Stimulated activated CD8-positive, alpha-beta memory T cell treated with anti-CD3 and anti-CD28 coated beads, Interleukin-7, amount 100 ng/mL, for 4 hours (primary cell): ENCODE measurements around the gene CIB4.

Experiments used
- DNase-seq, 2 donors: peaks; one replicate each; pipeline ENCODE4 v3.0.0-alpha.2; 2020; ENCODE audit warnings: low read depth in 2 of 2

The CIB4 gene

DNA sequence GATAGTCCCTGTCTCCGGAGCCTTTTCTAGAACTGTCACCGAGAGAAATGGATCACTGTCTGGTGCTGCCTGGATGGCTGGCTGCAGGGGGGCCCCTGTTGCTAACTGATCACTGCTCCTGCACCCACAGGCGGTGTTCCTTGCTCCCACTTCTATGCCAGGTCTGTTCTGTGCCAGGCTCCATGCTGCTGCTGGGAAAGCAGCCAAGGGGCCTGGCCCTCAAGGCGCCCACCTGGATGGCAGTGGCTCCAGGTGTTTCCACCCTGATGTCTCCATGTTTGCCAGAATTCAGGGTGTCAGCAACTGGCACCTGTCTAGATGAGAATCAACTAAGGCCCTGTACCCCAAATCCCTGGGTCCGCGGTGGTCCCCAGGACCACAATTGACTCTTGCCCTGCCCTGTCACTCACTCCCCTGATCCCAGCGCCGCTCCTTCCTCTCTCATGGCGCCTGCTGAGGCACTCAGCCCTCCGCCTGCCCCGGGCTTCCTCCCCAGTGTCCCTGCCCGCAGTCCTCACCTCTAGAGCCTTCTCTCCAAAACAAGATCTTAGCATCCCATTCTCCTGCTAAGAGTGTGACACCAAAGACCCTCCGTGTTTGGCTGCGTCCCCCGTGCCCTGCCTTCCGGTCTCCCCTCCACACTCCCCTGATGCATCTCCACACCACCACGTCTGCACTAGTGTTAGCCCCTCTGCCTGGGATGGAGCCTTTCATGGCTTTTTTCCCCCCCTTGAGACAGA, 90.7 kb downstream of the CIB4 start:
- no peak for DNase-seq

DNA sequence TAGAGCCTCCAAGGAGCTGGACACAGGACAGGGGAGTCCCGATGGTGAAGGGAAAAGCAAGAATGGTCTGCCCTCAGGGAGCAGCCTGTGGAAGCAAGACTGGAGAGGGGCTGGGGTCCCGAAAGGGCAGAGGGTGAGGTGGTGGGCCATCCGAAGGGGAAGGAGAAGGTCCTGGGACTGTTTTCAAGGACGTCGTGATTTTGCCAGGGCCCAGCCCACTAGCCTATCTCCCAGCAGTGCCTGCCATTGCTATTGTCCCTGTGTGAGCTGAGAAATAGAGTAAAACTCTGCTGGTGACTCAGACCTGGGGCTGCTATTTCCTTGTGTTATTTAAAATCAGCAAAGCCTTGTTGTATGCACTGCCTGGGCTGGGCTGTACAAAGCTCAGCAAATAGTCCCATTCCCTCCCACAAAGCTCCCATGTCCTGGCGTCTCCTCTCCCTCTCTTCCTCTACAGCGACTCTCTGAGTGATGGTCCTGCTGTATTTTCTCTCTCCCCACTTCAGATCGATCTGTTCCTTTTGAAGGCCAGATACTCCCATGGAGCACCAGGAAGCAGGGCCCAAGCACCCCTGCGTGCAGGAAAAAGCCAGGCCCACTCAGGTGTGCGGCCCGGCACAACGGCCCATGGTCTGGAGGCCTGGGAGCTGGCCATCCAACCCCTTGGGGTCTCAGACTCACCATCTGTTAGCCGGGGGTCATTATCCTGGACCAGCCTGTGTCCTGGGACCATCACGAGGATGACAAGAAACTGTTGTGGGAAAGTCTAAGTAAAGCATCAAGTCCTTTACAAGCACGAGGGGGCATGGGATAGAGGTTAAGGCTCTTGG, 98.3 kb downstream of the CIB4 start:
- no peak for DNase-seq

DNA sequence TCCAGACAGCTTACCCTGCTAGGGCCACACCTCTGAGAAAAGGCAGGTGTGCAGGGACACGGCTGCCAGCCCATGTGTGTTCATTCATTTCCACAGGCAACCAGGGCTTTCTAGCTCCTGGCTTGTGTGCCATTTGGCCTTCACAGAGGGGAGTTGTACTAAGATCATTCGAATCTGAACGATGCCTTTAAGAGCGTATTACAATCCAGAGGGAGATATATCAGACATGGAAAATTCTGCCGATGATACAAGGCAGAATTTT, 99.0 kb downstream of the CIB4 start:
- DNase-seq: no peak

DNA sequence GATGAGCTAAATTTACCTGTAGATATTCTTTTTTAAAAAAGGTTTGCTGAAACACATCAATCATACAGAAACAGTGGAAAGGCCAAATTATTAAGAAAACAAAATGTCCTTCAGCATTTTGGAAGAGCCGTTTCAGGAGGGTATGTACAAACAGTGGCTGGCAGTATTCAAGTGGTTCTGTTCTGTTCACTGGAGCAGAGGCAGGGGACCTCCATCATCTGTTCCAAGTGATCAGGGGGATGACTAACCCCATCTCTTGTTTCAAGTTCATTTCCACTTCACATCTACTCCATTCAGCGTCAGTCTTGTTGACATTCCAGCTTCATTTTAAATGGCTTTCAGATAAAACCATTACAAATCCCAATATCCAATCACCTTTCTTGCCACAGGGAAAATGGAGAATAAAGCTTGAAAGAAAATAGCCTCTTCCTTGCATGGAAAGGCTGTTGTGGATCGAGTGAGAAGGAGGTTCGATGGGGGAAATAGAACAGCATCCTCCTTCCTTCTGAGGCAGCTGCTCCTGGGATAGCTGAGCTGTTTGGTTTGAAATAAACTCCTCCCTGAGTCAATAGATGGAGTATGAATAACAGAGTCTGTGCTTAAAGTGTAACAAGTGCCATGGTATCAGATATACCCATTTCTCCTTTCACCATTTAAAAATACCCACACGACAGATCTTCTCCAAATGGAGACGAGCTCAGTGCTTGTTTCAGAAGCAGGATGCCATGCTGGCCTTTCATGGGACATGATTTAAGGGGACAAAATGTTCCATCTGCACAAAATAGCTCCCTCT, 99.6 kb downstream of the CIB4 start:
- DNase-seq: no peak

GRCh38 chr2:26540961-26541360, 100.2 kb downstream of the CIB4 start:
- DNase-seq: no peak

- no peak for DNase-seq
Measured at GRCh38 chr2:26540306-26540705, 100.9 kb downstream of the CIB4 start.

- DNase-seq: no peak
Measured at GRCh38 chr2:26537826-26538475, 103.2 kb downstream of the CIB4 start.

DNA sequence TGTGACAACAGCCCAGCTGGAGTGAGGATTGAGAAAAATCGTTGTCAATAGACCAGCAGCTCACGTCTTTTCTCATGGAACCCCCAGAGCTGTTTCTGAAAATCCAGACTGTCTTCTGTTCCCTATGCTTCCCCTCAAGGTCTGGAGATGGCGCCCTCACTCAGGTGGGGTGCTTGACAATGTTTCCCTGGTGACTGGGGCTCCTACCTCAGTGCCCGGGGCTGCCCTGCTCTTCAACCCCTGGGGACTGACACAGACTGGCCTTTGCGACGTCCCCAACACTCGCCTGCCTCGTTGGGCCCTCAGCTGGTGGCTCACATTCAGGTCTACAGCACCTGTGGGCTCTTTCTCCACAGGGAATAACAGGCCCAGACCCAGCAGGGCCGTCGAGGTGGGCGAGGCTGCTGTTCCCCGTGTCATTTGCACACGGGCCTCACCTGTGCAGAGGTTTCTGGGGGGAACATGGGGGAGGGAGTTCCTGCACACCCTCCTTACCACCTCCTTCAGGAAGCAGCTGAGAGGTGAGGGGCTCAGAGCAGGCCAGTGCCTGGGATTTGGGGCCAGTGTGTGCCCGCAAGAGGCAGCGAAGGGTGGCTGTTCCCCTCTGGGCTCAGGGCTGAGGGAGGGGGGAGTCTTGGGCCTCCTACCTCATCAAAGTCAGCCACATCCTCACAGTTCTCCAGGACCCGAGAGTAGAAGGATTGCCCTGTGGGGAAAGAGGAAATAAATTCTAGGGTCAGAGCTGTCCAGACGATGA, 103.9 kb downstream of the CIB4 start:
- DNase-seq: no peak

GRCh38 chr2:26536371-26537068, 104.6 kb downstream of the CIB4 start:
- DNase-seq: no peak

DNA sequence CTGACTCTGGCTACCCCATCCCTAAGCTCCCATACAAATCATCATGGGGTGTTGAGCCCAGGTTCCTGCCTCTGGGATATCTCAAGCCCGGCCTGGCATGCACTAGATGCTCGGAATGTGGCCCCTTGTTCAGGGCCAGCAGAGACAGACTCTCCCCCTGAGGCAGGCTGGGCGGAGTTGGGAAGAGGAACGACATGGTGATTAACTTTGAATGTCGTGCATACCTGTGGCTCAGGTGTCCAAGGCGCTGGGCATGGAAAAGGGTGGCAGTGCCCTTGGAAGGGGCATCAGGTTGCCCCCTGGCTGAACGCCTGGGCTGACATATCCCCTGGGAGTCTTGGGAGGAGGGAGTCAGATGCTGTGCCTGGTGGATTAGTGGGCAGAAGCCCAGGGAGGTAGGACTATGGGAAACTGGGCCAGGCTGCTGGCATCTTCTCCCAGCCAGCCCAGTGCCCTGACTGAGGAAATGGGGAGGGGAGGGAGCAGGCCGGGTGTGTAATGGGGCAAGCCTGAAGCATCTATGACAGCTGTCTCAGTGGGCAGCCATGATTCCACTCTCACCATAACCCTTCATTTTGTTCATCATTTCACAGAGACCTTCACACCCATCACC, 105.4 kb downstream of the CIB4 start:
- no peak for DNase-seq

GRCh38 chr2:26534865-26535662, 106.1 kb downstream of the CIB4 start:
- no peak for DNase-seq

- DNase-seq: no peak
Measured at GRCh38 chr2:26534098-26534864, 106.9 kb downstream of the CIB4 start.

DNA sequence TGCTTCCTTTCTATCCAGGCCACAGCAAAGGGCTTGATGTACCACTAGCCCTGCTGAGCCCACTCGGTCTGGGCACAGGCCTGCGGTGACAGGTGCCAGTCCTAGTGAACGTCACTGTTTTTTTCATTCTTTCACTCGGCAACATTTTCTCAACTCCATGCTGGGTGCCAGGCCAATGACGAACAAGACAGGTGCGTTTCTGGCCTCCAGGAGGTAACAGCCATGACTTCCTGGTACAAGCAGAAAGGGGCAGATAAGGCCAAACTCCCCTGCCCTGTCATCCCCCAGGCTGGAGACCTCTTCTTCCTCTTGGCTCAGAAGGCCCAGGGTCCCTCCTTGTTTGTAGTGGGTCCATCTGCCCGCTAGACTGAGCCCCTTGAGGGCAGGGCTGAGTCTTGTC, 107.5 kb downstream of the CIB4 start:
- DNase-seq: no peak

DNA sequence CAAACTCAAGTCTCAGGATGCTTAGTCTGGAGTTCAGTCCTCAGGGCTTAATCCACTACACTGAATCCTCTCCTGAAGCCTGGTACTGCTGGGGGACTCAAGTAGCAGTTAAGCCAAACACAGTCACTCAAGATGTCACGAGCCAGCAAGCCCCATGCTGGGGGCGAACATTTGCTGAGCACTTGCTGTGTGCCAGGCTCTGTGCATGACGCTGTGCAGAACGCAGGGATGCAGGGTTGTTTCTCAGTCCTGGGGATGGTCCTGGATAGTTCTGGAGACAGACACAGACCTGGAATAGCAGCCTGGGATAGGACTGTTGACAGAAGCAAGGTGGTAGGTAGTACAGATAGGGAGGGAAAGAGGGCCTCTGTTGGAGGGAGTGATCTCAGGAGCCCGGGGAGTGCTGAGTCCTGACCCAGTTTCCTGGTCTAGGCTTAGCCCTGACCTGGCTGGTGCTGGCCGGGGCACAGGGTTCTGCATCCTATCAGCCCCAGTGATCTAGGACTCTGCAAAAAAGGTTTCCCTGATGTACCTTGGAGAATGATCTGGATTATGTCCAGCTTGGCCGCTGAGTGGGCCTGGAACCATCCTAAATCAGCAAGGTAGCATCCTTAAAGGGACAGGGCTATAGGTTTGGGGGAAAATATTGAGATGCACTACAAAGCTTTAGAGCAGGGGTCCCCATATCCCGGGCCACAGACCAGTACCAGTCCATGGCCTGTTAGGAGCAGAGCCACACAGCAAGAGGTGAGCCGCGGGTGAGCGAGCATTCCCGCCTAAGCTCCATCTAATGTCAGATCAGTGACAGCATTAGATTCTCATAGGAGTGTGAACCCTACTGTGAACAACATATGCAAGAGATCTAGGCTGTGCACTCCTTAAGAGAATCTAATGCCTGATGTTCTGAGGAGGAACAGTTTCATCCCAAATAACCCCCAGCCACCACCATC, 108.6 kb downstream of the CIB4 start:
- DNase-seq: no peak
